ENCODE data around the gene NAP1L4.
A peak's percentile ranks its signal among the peaks of the same experiment; 100 is the strongest.

NAP1L4 gene

GRCh38 chr11:2934611-2935239 is 57.4 kb downstream of the NAP1L4 start:
- no peak overlapping the region for H3K4me3 ChIP-seq (ENCODE audit: low read length)
- no peak for DNase-seq (ENCODE audit: low read depth)
- TF ChIP-seq, protein P1, sequence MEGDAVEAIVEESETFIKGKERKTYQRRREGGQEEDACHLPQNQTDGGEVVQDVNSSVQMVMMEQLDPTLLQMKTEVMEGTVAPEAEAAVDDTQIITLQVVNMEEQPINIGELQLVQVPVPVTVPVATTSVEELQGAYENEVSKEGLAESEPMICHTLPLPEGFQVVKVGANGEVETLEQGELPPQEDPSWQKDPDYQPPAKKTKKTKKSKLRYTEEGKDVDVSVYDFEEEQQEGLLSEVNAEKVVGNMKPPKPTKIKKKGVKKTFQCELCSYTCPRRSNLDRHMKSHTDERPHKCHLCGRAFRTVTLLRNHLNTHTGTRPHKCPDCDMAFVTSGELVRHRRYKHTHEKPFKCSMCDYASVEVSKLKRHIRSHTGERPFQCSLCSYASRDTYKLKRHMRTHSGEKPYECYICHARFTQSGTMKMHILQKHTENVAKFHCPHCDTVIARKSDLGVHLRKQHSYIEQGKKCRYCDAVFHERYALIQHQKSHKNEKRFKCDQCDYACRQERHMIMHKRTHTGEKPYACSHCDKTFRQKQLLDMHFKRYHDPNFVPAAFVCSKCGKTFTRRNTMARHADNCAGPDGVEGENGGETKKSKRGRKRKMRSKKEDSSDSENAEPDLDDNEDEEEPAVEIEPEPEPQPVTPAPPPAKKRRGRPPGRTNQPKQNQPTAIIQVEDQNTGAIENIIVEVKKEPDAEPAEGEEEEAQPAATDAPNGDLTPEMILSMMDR (conservative IDR thresholded peaks at IDR 0.05; ENCODE audit: low read length), result no peak

GRCh38 chr11:2934021-2934550 is 58.0 kb downstream of the NAP1L4 start:
- H3K4me3 ChIP-seq (ENCODE audit: low read length), result no peak overlapping the region
- TF ChIP-seq, protein P1 (conservative IDR thresholded peaks at IDR 0.05; ENCODE audit: low read length), result no peak
- DNase-seq (ENCODE audit: low read depth), result no peak

DNA sequence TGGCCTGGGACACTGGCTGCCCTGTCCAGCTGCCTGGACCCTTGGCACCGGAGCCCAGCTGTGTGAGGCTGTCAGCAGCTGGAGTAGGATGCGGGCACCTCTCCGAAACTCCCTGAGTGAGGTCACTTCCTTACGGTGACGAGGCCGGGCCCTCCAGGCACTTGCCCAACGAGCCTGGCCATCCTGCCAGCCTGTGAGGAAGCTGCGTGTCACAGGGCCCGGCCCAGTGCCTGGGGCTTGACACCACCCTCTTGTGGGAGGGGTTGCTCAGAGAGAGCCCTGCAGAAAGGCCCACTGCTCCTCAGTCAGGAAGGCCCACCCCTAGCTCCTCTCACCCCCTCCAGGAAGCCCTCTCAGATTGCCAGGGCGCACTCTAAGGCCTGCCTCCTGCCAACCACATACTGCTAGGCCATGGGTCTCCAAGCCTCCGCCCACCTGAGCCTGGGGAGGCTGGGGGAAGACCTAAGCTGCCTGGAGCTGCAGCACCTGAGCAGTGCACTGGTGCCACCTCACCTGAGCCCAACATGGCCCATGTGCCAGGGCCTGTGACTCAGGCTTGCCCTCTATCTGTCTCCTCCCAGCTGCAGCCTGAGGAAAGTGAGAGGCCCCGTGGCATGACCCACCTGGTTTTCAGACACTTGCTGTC is 58.6 kb downstream of the NAP1L4 start:
- no peak overlapping the region for H3K4me3 ChIP-seq (ENCODE audit: low read length)
- TF ChIP-seq, protein P1 (conservative IDR thresholded peaks at IDR 0.05; ENCODE audit: low read length), result no peak
- peak; percentile 88 for DNase-seq (ENCODE audit: low read depth)

GRCh38 chr11:2932850-2933251 is 59.3 kb downstream of the NAP1L4 start:
- H3K4me3 ChIP-seq (ENCODE audit: low read length), result no peak overlapping the region
- TF ChIP-seq, protein P1 (conservative IDR thresholded peaks at IDR 0.05; ENCODE audit: low read length), result no peak
- DNase-seq (ENCODE audit: low read depth), result peak; percentile 39

- H3K4me3 ChIP-seq (ENCODE audit: low read length), result no peak overlapping the region
- DNase-seq (ENCODE audit: low read depth), result no peak
- TF ChIP-seq, protein P1 (conservative IDR thresholded peaks at IDR 0.05; ENCODE audit: low read length), result no peak
Measured at GRCh38 chr11:2931771-2932738, 60.1 kb downstream of the NAP1L4 start.

DNA sequence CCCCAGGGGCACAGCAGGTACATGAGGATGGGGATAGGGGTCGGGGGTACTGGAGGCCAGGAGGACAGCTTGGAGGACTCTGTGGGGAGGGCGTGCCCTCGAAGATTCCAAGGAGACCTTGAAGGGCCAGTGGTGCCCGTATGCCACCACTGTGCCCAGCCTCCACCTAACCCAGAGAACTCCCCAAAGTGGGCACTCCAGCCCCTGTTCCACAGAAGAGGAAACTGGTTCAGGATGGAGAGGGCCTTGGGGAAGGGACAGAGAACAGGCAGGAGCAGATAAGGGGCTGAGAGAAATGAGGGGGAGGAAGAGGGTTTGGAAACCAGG is 60.7 kb downstream of the NAP1L4 start:
- DNase-seq (ENCODE audit: low read depth), result no peak
- TF ChIP-seq, protein P1 (conservative IDR thresholded peaks at IDR 0.05; ENCODE audit: low read length), result no peak
- H3K4me3 ChIP-seq (ENCODE audit: low read length), result no peak overlapping the region

Measured in AG10803 (cell line).